GF-D8 (cell line): Measurements from ENCODE around the gene ESM1.

Experiments
- DNase-seq: peaks from one replicate; lab custom pipeline; 2025; lab: John Stamatoyannopoulos, UW

The ESM1 gene

GRCh38 chr5:54981928-54982327 lies 3.5 kb downstream of the ESM1 start:
- DNase-seq, result no peak

- DNase-seq, result no peak
Measured at GRCh38 chr5:54975701-54976100, 9.7 kb downstream of the ESM1 start.

- DNase-seq, result no peak
Measured at GRCh38 chr5:54969856-54970828, 15.3 kb downstream of the ESM1 start.

- no peak for DNase-seq
Measured at GRCh38 chr5:54969242-54969641, 16.2 kb downstream of the ESM1 start.

- no peak for DNase-seq
Measured at GRCh38 chr5:54965806-54966205, 19.6 kb downstream of the ESM1 start.

GRCh38 chr5:54964405-54964804 lies 21.0 kb downstream of the ESM1 start:
- DNase-seq, result no peak

- no peak for DNase-seq
Measured at GRCh38 chr5:54959673-54960418, 25.5 kb downstream of the ESM1 start.

- no peak for DNase-seq
Measured at GRCh38 chr5:54956922-54957321, 28.5 kb downstream of the ESM1 start.

- no peak for DNase-seq
Measured at GRCh38 chr5:54947187-54947586, 38.2 kb downstream of the ESM1 start.

- DNase-seq, result no peak
Measured at GRCh38 chr5:54946306-54946819, 39.0 kb downstream of the ESM1 start.

GRCh38 chr5:54944364-54944763 lies 41.0 kb downstream of the ESM1 start:
- DNase-seq, result no peak

- no peak for DNase-seq
Measured at GRCh38 chr5:54942064-54942778, 43.2 kb downstream of the ESM1 start.

- no peak for DNase-seq
Measured at GRCh38 chr5:54936201-54936600, 49.2 kb downstream of the ESM1 start.

- no peak for DNase-seq
Measured at GRCh38 chr5:54932789-54933188, 52.6 kb downstream of the ESM1 start.

GRCh38 chr5:54930736-54931135 lies 54.7 kb downstream of the ESM1 start:
- no peak for DNase-seq
